IMR-90 (cell line): Measurements from ENCODE around the gene PHF21A.

Experiments
- BHLHE40 ChIP-seq: fragments of 150-350 bp; IDR thresholded peaks from 2 replicates; pipeline ENCODE4 v1.6.1; 2016; ENCODE audit warnings: mild to moderate bottlenecking, low read depth, low read length
- CEBPB ChIP-seq: IDR thresholded peaks from 2 replicates; pipeline ENCODE4 v1.6.1; 2012; ENCODE audit warnings: low read depth, low read length, improper control_type of control experiment
- CTCF ChIP-seq: conservative IDR thresholded peaks from 2 replicates; pipeline ENCODE4 v1.5.1; 2012; ENCODE audit warnings: mild to moderate bottlenecking, low read depth, low read length, improper control_type of control experiment
- ELK1 ChIP-seq: fragments of 150-350 bp; IDR thresholded peaks from 2 replicates; pipeline ENCODE4 v1.6.1; 2016; ENCODE audit warnings: low read depth, mild to moderate bottlenecking, low read length, moderate library complexity, borderline replicate concordance
- MAZ ChIP-seq: IDR thresholded peaks from 2 replicates; pipeline ENCODE4 v1.6.1; 2012; ENCODE audit warnings: low read depth, mild to moderate bottlenecking, low read length, improper control_type of control experiment, moderate library complexity, borderline replicate concordance
- MXI1 ChIP-seq: IDR thresholded peaks from 2 replicates; pipeline ENCODE4 v1.6.1; 2012; ENCODE audit warnings: low read depth, mild to moderate bottlenecking, low read length, moderate library complexity, borderline replicate concordance
- POLR2A ChIP-seq: IDR thresholded peaks from 2 replicates; pipeline ENCODE4 v1.6.1; 2012; ENCODE audit warnings: mild to moderate bottlenecking, low read depth, low read length
- RCOR1 ChIP-seq: IDR thresholded peaks from 2 replicates; pipeline ENCODE4 v1.6.1; 2012; ENCODE audit warnings: mild to moderate bottlenecking, low read length, improper control_type of control experiment; ENCODE audit not compliant: insufficient replicate concordance
- RFX5 ChIP-seq: IDR thresholded peaks from 2 replicates; pipeline ENCODE4 v1.8.0; 2012; ENCODE audit warnings: low read depth, mild to moderate bottlenecking, low read length, moderate library complexity
- USF2 ChIP-seq: fragments of 150-350 bp; IDR thresholded peaks from 2 replicates; pipeline ENCODE4 v1.6.1; 2017; ENCODE audit warnings: mild to moderate bottlenecking, antibody characterized with exemption, low read length, low read depth

GRCh38 chr11:45941285-45941684 lies 180.0 kb downstream of the PHF21A start:
- no peak for TF ChIP-seq CTCF
- TF ChIP-seq CEBPB: no peak
- TF ChIP-seq MXI1: no peak
- TF ChIP-seq RFX5: no peak
- no peak for TF ChIP-seq POLR2A
- TF ChIP-seq USF2: no peak
- no peak for TF ChIP-seq RCOR1
- TF ChIP-seq ELK1: no peak
- TF ChIP-seq MAZ: no peak
- no peak for TF ChIP-seq BHLHE40
